CD4-positive, alpha-beta T cell treated with Interleukin-10 for 1 hour (primary cell): ENCODE results near the gene PNPLA5.

Source experiments
- DNase-seq: peaks from one replicate; pipeline ENCODE4 v3.0.0-alpha.2; 2020

PNPLA5 gene

GRCh38 chr22:43901976-43902643 is 10.3 kb upstream of the PNPLA5 start:
- DNase-seq = no peak

GRCh38 chr22:43900206-43900605 is 8.4 kb upstream of the PNPLA5 start:
- no peak for DNase-seq

GRCh38 chr22:43897751-43898261 is 6.0 kb upstream of the PNPLA5 start:
- no peak for DNase-seq

DNA sequence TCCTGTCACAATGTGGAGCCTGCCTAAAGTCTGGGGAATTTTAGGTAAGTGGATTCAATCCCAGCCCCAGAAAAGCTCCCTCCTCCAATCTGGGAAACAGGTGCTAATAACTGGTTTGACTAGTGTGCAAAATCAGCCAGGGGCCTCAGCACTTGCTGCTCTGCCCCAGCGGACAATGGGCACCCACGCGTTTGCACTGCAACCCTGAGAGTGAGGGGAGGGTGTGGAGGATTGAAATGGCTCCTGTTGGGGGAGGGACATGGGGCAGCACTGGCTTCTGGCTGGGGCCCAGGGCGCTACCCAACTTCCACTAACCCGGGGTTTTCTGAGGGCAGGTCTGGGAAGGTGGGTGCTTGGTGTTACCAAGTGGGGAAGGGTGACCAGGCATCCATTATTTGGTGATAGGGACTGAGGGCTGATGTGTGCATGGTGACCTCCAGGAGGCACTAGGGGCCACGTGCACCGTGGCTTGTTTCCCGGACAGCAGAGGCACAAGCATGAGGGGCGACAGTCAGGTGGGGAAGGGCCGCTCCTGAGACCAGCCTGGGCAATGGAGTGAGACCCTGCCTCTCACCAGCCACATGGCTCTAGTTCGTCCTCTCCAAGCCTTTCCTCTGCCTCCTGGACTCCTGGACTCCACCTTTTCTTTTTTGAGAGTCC is 4.3 kb upstream of the PNPLA5 start:
- no peak for DNase-seq

DNA sequence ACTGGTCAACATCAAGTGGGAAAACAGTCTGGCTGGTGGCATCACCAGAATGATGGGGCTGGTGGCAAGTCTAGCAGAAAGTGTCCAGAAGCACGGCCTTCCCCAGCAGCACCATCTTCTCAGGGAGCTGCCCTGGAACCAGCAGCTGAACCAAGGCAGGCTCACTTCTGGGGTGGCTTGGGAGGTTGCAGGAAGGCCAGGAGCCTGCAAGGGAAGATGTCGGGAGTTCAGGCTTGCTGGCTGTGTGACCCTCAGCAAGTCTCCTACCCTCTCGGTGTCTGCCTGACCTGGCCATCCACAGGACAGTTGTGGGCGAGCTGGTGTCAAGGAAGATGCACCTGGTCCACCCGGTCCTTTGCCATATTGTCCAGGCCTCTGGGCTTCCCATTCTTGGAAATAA is 2.3 kb upstream of the PNPLA5 start:
- DNase-seq = no peak

DNA sequence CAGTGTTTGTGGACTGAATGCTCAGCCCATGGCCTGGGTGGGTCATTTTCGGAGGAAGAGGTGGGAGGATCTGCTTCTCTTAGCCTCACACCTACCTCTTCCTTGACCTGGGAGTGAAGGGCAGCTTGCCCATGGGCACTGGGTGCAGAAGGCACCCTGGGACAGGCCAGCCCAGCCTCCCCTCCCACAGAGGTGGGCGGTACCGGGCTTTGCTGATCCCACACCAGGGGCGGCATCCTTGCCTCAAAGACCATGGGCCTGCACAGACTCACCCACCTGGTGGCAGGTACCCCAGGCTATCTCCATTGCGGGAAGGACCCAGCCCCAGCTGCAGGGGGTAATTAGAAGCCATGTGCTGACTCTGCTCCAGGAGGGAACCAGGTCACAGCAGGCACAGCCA is 1.5 kb upstream of the PNPLA5 start:
- no peak for DNase-seq

DNA sequence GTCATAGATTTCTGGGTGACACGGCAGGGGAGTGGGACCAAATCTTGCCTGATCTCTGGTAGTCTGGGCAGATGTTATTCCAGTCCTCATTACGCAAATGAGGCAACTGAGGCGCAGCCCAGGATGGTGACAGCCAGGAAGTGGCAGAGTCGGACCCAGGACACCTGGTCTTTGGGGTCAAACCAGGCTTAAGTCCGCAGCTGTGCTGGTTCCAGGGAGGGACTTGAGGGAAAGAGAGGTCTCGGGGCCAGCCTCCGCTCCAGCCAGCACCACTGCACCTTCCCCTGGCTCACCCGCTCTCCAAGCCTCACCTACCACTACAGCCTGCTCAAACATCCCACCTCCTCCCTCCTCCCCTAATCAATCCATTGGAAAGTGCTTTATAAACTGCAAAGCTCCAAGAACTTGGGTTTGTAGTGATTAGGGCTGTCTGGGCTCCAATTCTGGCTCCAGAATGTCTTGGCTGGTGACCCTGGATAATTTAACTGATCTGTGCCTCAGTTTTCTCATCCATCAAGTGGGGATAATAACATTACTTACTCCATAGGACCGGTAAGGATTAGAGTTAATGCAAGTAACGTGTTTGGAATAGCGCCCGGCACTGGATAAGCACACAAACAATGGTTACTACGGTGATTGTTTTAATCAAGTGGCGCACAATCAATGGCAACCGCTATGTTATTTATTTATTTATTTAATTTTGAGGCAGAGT is 526 bp upstream of the PNPLA5 start:
- DNase-seq = no peak

DNA sequence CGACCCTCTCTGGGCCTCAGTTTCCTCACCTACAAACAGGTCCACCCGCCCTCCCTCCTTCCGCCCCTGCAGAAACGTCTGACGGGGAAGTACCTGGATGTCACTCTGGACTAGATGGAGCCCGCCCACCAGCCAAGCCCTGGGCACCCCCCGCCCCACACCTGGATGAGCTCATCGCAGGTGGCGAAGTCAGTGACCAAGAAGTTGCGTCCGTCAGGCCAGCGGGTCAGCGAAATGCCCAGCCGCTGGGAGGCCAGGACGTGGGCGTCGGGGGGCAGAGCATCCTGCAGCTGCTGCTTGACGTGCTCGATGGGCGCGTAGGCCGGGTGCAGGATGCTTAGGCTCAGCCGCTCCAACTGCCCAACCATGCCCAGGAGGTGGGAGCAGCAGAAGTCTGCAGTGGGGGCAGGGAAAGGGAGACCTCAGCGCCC is 897 bp downstream of the PNPLA5 start:
- DNase-seq = no peak

DNA sequence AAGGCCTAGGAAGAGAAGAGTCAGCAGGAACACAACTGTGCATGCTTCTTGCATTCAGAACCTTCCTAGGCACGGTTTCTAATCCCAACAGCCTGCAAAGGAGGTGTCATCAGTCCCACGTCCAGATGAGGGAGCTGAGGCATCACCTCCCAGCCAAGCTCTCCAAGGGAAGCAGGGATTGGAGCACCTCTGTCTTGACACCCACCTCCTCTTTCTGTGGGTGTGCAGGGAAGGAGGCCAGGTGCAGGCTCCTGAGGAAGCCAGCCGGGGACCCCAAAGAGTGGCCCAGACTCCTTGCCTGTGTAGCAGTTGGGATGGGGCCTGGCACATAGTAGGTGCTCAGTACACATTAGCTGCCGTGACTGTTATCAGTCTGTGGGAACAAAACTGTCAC is 2.0 kb downstream of the PNPLA5 start:
- DNase-seq = no peak

GRCh38 chr22:43889201-43889859 is 2.5 kb downstream of the PNPLA5 start:
- no peak for DNase-seq

DNA sequence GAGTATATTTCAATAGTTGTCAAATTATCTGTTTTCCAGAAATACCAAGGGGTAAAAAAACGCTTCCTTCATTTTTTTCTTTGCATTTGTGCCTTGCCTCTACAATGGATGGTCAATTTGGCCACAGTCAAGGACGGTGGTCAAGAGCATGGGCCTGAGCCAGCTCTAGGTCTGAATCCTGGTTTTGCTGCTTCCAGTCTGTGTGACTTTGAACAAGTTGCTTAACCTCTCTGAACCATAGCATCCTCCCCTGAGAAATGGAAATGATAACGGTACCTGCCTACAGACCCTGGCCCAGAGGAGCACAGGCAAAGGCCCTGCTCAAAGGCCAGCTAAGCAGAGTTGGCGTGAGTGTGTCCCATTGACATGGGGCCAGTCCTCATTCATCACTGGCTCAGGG is 3.1 kb downstream of the PNPLA5 start:
- no peak for DNase-seq

- DNase-seq = no peak
Observed at GRCh38 chr22:43887391-43887790, 4.4 kb downstream of the PNPLA5 start.

GRCh38 chr22:43886231-43886630 is 5.6 kb downstream of the PNPLA5 start:
- DNase-seq = no peak

DNA sequence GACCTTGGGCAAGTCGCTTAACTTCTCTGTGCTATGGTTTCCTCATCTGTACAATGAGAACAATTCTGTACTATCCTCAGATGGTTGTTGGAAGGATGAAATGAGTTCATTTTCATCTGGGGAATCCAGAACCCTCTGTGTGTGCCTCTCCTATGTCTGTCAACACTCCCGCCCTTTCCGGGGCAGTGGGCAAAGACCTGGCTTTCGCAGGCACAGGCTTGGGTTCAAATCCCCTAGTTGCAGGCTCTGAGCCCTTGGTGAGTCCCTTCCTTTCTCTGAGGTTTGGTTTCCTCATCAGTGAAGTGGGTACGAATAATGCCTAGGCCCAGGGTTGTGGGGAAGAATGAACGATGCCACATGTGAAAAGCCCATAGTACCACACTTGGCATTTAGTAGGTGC is 6.0 kb downstream of the PNPLA5 start:
- DNase-seq = no peak

DNA sequence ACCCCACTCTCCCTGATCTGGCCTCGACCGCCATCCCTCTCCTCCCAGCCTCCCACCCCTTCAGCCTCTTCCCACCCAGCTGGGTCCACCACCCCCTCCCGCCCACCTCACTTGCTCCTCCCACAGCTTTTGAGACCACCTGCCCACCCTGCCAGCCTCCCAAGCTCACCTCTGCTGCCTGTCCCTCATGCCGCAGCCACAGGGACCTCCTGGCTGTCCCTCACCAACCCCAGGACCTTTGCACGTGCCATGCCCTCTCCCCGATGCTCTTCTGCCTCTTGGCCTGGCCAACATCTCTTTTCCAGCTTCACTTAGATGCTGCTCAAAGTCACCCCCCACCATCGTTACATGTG is 6.5 kb downstream of the PNPLA5 start:
- DNase-seq = no peak

DNA sequence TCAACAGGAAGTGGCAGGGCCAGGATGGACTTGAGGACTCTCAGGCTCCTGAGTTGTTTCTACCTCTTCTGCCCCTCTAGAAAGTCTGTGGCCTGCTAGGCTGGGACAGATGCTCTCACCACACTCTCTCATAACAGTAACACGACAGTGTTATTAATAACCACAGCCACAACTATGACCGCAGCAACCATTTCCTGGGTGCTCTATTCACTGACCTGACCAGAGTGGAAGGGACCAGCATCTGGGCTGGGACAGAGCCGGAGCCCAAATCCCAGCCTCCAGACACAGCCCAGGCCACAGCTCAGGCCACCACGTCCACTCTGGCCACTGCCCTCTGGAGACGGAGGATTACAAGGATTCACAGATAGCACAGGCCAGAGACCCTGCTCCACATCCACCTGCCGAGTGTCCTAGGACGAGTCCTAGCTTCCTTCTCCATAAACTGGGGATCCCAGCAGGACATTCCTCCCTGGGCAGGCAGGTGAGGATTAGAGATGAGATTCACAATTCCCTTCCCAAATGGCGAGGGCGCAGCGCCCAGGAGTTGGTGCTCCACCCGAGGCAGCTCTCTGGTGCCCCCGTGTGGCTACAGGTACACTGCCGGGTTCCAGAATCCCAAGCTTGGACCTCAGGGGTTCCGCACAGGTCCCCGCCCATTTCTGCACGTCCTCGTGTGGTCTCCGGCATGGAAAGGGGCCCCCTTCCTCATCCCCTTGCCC is 7.1 kb downstream of the PNPLA5 start:
- peak; percentile 31 for DNase-seq

DNA sequence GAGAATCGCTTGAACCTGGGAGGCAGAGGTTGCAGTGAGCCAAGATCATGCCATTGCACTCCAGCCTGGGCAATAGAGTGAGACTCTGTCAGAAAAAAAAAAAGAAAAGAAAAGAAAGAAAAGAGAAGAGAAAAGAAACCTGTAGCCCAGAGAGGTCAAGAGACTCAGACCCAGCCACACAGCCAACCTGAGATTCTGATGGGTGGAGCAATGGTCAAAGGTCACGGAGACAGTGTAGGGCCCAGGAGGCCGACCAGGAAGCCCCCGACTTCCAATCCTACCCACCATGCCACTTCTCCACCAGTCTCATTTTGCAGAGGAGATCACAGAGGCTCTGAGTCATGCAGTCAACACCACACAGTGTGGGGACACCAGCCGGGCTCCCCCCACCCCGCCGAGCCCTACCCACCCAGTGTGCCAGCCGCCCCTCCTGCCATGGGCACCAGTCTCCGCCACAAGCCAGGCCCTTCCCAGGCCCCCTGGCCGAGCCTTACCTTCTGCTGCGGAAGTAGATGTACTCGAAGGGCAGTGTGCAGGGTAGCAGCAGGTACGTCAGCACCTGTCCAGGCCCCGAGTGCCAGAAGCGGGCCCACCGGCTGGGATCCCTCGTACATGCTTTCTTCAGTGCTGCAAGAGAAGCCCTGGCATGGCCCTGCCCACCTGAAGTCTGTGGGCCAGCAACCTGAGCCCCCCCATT is 7.9 kb downstream of the PNPLA5 start:
- no peak for DNase-seq

DNA sequence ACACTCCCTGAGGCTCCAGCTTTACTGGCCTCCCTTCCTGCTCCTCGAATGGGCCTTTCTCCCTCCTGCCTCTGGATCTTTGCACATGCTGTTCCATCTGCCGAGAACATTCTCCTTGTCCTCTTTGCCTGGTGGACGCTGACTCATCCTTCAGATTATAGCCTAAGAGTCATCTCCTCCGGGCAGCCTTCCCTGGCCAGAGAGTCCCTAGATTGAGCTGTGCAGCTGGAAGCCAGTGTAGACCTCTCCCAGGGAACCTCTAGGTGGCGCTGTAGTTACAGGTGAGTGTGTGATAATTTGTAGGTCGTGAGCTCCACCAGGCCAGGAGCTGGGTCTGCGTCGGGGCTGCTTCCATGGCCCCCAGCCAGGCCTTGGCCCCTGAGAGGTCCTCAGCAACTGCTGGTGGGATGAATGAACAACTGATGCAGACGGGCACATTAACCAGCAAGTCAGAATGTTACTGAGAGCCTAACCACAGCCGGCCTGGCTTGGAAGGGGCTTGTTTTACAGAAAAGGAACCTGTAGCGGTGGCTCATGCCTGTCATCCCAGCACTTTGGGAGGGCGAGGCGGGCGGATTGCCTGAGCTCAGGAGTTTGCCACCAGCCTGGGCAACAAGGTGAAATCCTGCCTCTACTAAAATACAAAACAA is 8.7 kb downstream of the PNPLA5 start:
- DNase-seq = peak; percentile 52

DNA sequence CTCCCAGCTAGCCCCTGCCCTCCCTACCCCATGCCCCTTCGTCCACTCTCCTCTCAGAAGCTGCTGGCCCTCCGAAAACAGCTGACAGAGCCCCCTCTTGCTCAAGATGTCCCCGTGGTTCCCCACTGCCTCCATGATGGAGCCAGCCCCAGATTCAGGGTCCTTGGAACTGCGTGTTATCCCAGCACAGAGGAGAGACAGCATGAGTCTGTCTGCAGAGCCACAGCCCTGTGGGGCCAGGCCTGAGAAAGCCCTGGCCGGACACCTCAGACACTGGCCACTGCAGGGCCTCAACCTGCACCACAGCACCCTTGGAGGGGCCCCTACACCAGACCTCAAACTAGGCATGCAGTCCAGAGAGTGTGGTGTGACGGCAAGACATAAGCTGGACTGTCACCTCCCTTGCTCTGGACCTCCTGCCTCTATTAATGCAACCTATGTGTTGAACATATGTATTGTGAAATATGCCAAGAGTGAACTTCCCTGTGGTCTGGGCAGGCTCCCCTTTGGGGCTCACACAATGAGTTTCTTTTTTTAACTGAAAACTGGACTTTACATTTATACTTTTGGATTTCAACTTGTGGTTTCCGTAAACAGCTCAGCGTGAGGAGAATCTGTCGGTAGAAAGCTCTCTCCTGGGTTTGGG is 9.6 kb downstream of the PNPLA5 start:
- DNase-seq = no peak

DNA sequence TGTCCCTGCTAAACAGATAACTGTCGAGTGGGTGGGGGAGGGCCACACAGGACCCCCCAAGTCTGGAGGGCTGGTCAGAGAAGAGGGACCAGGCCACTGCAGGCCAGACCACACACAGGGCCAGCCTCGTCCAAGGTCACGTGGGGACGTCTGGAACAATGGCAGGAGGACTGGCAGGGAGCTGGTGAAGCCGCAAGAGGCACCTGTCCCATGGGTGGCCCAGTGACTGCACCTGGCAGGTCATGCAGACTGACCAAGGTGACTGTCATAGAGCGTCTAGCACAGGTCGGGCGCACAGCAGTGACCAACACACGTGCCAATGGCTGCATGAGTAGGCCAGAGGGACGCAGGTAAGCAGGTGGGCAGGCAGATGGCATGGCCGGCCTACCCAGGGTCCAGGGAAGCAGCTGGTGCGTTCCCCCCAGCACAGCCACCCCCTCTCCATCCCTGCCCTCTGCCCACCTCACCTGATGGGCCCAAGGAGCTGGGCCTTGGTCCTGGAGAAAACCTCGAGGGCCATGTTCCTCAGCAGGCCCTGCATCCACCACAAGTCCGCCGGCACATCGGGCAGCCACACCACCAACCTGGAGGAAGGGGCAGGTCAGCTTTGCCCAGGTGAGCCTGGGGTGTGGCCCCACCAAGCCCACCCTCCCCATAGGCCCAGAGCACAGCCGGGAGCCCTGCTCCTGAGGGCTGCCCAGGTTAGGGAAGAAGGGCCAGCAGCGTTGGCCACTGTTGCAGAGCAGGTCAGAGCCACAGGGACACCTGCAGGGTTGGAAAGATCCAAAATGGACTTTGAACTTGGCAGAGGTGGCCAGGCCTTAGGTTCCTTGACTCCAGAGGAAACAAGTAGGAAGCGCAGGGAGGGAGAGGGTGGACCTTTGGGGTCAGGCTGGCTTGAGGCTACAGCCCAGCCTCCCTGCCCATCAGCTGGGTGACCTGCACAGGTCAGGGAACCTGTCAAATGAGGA is 10.4 kb downstream of the PNPLA5 start:
- no peak for DNase-seq
